IMR-90 (cell line): ENCODE data around the gene NOL4L. TPM values are rescaled to one million over a fixed set of nuclear protein-coding genes. Genes with fewer than 3 reads are reported as not detected.

ENCODE experiments used
- ATAC-seq: fragments of 200-7000 bp; cut with Tn5 transposase; 2 replicates; pipeline ENCODE4 v1.9.1; 2020; ENCODE audit warnings: low read depth, mild to moderate bottlenecking, moderate library complexity
- BruUV-seq: library from RNA; stranded (reverse); fragments of 400-500 nt; replicated peaks from 2 replicates; lab custom pipeline; 2021; lab: Mats Ljungman, UMichigan
- CTCF ChIA-PET: fragments of 300-600 bp; formaldehyde crosslinking; extraction: SDS; loops from one replicate; lab custom pipeline; 2021; ENCODE audit warnings: antibody characterized with exemption; lab: Yijun Ruan, JAX
- POLR2A ChIA-PET: fragments of 300-600 bp; sonication (Branson Sonifier 250); formaldehyde crosslinking; loops from one replicate; lab custom pipeline; 2022; ENCODE audit warnings: antibody characterized with exemption; ENCODE audit not compliant: unreplicated experiment; lab: Charles Lee
- DNase-seq: peaks from one replicate; pipeline ENCODE4 v3.0.0; 2013
- H2AFZ ChIP-seq: replicated peaks from 2 replicates; pipeline ENCODE3; 2013; ENCODE audit warnings: low read length, mild to moderate bottlenecking; ENCODE audit not compliant: poor library complexity
- H2AK5ac ChIP-seq: 2 replicates; pipeline ENCODE4 v1.6.1; 2013; ENCODE audit warnings: low read depth, low read length, inconsistent platforms
- H2AK9ac ChIP-seq: replicated peaks from 2 replicates; pipeline ENCODE3; 2013; ENCODE audit warnings: mild to moderate bottlenecking, low read depth, low read length, moderate library complexity; ENCODE audit not compliant: poor library complexity
- H2BK120ac ChIP-seq: 2 replicates; pipeline ENCODE4 v1.6.1; 2013; ENCODE audit warnings: low read depth, low read length, inconsistent platforms
- H2BK15ac ChIP-seq: 3 replicates; pipeline ENCODE4 v1.6.1; 2013; ENCODE audit warnings: low read depth, low read length, inconsistent platforms
- H2BK20ac ChIP-seq: 2 replicates; pipeline ENCODE4 v1.6.1; 2013; ENCODE audit warnings: low read depth, mild to moderate bottlenecking, inconsistent platforms, low read length, moderate library complexity
- H2BK5ac ChIP-seq: 2 replicates; pipeline ENCODE4 v1.6.1; 2013; ENCODE audit warnings: mild to moderate bottlenecking, low read depth, low read length, inconsistent platforms; ENCODE audit not compliant: poor library complexity, severe bottlenecking
- H3K14ac ChIP-seq: replicated peaks from 2 replicates; pipeline ENCODE4 v1.6.1; 2013; ENCODE audit warnings: low read depth, low read length, inconsistent platforms
- H3K18ac ChIP-seq: 2 replicates; pipeline ENCODE4 v1.6.1; 2013; ENCODE audit warnings: low read depth, low read length, control low read depth
- H3K23ac ChIP-seq: 2 replicates; pipeline ENCODE4 v1.6.1; 2013; ENCODE audit warnings: low read depth, low read length, inconsistent platforms
- H3K27ac ChIP-seq: 2 replicates; pipeline ENCODE4 v1.5.1; 2013; ENCODE audit warnings: mild to moderate bottlenecking, control low read depth, low read length; ENCODE audit not compliant: insufficient read depth
- H3K27me3 ChIP-seq: 2 replicates; pipeline ENCODE4 v1.6.1; 2013; ENCODE audit warnings: low read length; ENCODE audit not compliant: control insufficient read depth, insufficient read depth
- H3K36me3 ChIP-seq: 2 replicates; pipeline ENCODE4 v1.6.1; 2013; ENCODE audit warnings: low read length, mixed read lengths; ENCODE audit not compliant: control insufficient read depth, insufficient read depth
- H3K4ac ChIP-seq: 2 replicates; pipeline ENCODE4 v1.6.1; 2013; ENCODE audit warnings: low read depth, low read length, inconsistent platforms
- H3K4me1 ChIP-seq: 2 replicates; pipeline ENCODE4 v1.6.1; 2013; ENCODE audit warnings: low read length, mixed read lengths; ENCODE audit not compliant: control insufficient read depth, insufficient read depth
- H3K4me2 ChIP-seq: 2 replicates; pipeline ENCODE4 v1.6.1; 2013; ENCODE audit warnings: low read depth, mild to moderate bottlenecking, control low read depth, low read length, moderate library complexity
- H3K4me3 ChIP-seq: 2 replicates; pipeline ENCODE4 v1.5.1; 2013; ENCODE audit warnings: low read depth, mild to moderate bottlenecking, control low read depth, low read length, moderate library complexity; ENCODE audit not compliant: insufficient read depth
- H3K56ac ChIP-seq: 2 replicates; pipeline ENCODE4 v1.6.1; 2013; ENCODE audit warnings: low read length, inconsistent platforms; ENCODE audit not compliant: insufficient read depth; ENCODE audit errors: extremely low read depth
- H3K79me1 ChIP-seq, 2 experiments: 2 replicates each; pipeline ENCODE4 v1.6.1; 2013; ENCODE audit warnings: low read length in 2 of 2, inconsistent platforms in 1 of 2, low read depth in 1 of 2
- H3K9ac ChIP-seq: 2 replicates; pipeline ENCODE4 v1.6.1; 2013; ENCODE audit warnings: low read depth, low read length, control low read depth
- H3K9me1 ChIP-seq: 2 replicates; pipeline ENCODE4 v1.6.1; 2013; ENCODE audit warnings: low read length, inconsistent platforms; ENCODE audit not compliant: insufficient read depth
- H3K9me3 ChIP-seq: 2 replicates; pipeline ENCODE4 v1.6.1; 2013; ENCODE audit warnings: low read length; ENCODE audit not compliant: control insufficient read depth, insufficient read depth
- H4K20me1 ChIP-seq: 2 replicates; pipeline ENCODE4 v1.6.1; 2013; ENCODE audit warnings: low read length, inconsistent platforms; ENCODE audit not compliant: insufficient read depth
- H4K5ac ChIP-seq: 2 replicates; pipeline ENCODE4 v1.6.1; 2013; ENCODE audit warnings: mild to moderate bottlenecking, low read depth, low read length, control low read depth
- H4K8ac ChIP-seq, 2 experiments: 2 replicates each; pipeline ENCODE4 v1.6.1; 2013; ENCODE audit warnings: low read depth in 2 of 2, low read length in 2 of 2, control low read depth in 1 of 2, inconsistent platforms in 1 of 2
- H4K91ac ChIP-seq: 2 replicates; pipeline ENCODE4 v1.6.1; 2013; ENCODE audit warnings: low read depth, low read length, inconsistent platforms; ENCODE audit not compliant: insufficient read depth
- BHLHE40 ChIP-seq: fragments of 150-350 bp; IDR thresholded peaks from 2 replicates; pipeline ENCODE4 v1.6.1; 2016; ENCODE audit warnings: mild to moderate bottlenecking, low read depth, low read length
- CEBPB ChIP-seq: IDR thresholded peaks from 2 replicates; pipeline ENCODE4 v1.6.1; 2012; ENCODE audit warnings: low read depth, low read length, improper control_type of control experiment
- CHD1 ChIP-seq: IDR thresholded peaks from 2 replicates; pipeline ENCODE4 v1.6.1; 2012; ENCODE audit warnings: low read depth, low read length, improper control_type of control experiment
- MAFK ChIP-seq: IDR thresholded peaks from 2 replicates; pipeline ENCODE4 v1.6.1; 2012; ENCODE audit warnings: low read depth, low read length, improper control_type of control experiment
- MAZ ChIP-seq: IDR thresholded peaks from 2 replicates; pipeline ENCODE4 v1.6.1; 2012; ENCODE audit warnings: low read depth, mild to moderate bottlenecking, low read length, improper control_type of control experiment, moderate library complexity, borderline replicate concordance
- MXI1 ChIP-seq: IDR thresholded peaks from 2 replicates; pipeline ENCODE4 v1.6.1; 2012; ENCODE audit warnings: low read depth, mild to moderate bottlenecking, low read length, moderate library complexity, borderline replicate concordance
- NFE2L2 ChIP-seq: fragments of 150-350 bp; IDR thresholded peaks from 2 replicates; pipeline ENCODE4 v1.6.1; 2016; ENCODE audit warnings: low read depth, mild to moderate bottlenecking, low read length
- RFX5 ChIP-seq: IDR thresholded peaks from 2 replicates; pipeline ENCODE4 v1.8.0; 2012; ENCODE audit warnings: low read depth, mild to moderate bottlenecking, low read length, moderate library complexity
- USF2 ChIP-seq: fragments of 150-350 bp; IDR thresholded peaks from 2 replicates; pipeline ENCODE4 v1.6.1; 2017; ENCODE audit warnings: mild to moderate bottlenecking, antibody characterized with exemption, low read length, low read depth
- WGBS, 2 experiments: methylation state at CpG; one replicate each; pipeline versions ENCODE4 v1.1.5 to v1.1.7; 2013; ENCODE audit warnings: missing lambda C conversion rate in 2 of 2; ENCODE audit not compliant: insufficient read length in 1 of 2; ENCODE audit errors: extremely low coverage in 2 of 2; 5-methylcytosine and 5-hydroxymethylcytosine counted together
- dilution Hi-C: fragments of 300-500 bp; cut with HindIII; formaldehyde crosslinking; loops from one replicate; pipeline ENCODE4 v1.14.3; 2018; ENCODE audit warnings: low sequenced_read_pairs; ENCODE audit not compliant: unreplicated experiment
- in situ Hi-C: fragments of 300-500 bp; cut with MboI; formaldehyde crosslinking; loops from 3 replicates; pipeline ENCODE4 v1.14.3; 2019; ENCODE audit warnings: low sequenced_read_pairs, inconsistent platforms, mixed read lengths
- intact Hi-C: fragments of 100-400 bp; cut with micrococcal nuclease; formaldehyde crosslinking; loops from 2 replicates; pipeline ENCODE4 v1.10.0; 2022
- polyA plus RNA-seq, 3 experiments: library from polyadenylated mRNA; depleted of rRNA; stranded (reverse); fragments of >200 nt; gene quantifications; 2 replicates each; pipeline ENCODE4 v1.2.3, GENCODE V29; 2012; ENCODE audit warnings: low replicate concordance in 1 of 3
- total RNA-seq: library from RNA; depleted of rRNA; stranded (reverse); fragments of >200 nt; gene quantifications from 2 replicates; pipeline ENCODE4 v1.2.3, GENCODE V29; 2012

NOL4L gene
- total and polyA plus RNA-seq, 2 of the 4 experiments (the other 2 are of a cell fraction), result 4.7 to 13.3 TPM

- Histone ChIP-seq H4K8ac (no peak overlapping the region), H2AFZ (no peak overlapping the region), H4K91ac (no peak overlapping the region), H3K27ac (no peak overlapping the region), H3K14ac (no peak overlapping the region), H2AK9ac (no peak overlapping the region), H3K4ac (no peak overlapping the region), H4K5ac (no peak overlapping the region), H3K4me3 (no peak overlapping the region), H3K27me3 (no peaks in the 10 kb centered on the region), H3K4me2 (no peak overlapping the region), H3K36me3 (peaks cover 59% of the 10 kb centered on the region), H3K4me1 (peaks cover 9% of the 10 kb centered on the region), H3K9me1 (peaks cover 45% of the 10 kb centered on the region), H3K79me1 (peaks cover 36 to 91% of the 10 kb centered on the region in 2 experiments; a peak in 3 of 4 replicates), H2BK15ac (no peak overlapping the region), H2BK5ac (no peak overlapping the region), H3K18ac (no peak overlapping the region), H3K9ac (no peak overlapping the region), H3K23ac (no peak overlapping the region), H2AK5ac (0 out of 2 replicates have a peak overlapping the region, but pooled peaks have one; percentile 2), H3K9me3 (no peaks in the 10 kb centered on the region), H4K20me1 (peaks cover 66% of the 10 kb centered on the region), H2BK20ac (no peak overlapping the region), H3K56ac (no peak overlapping the region), H2BK120ac (no peak overlapping the region)
- in situ Hi-C loops, result no loop called here
- ChIA-PET CTCF (interaction anchor here (1.2 kb wide), 1 partner anchor 29 kb away, joined by 3 read pairs; no protein-coding TSS in a partner anchor), POLR2A (no interaction called here)
- TF ChIP-seq MXI1 (no peak), MAZ (no peak), USF2 (no peak), CEBPB (no peak), CHD1 (no peak), MAFK (no peak), RFX5 (no peak), NFE2L2 (no peak), BHLHE40 (no peak)
- dilution Hi-C loops, result no loop called here
- BruUV-seq, result no TSS peak
- no peak for ATAC-seq
- intact Hi-C loops, result no loop called here
- no peak for DNase-seq
- no CpG with 5 or more reads among the region's 6 CpGs for WGBS, 2 experiments
These were observed 144.9 kb downstream of the NOL4L start for GRCh38 chr20:32440069-32440757.
